HG03565 (cell line): Measurements from ENCODE around the gene RAD23A.
"Not testable (repeated sequence)": the region's sequence is repeated elsewhere in the genome, so short reads cannot be mapped to it uniquely, and the experiment has no call there.

ENCODE experiments used
- ATAC-seq: cut with Tn5 transposase; IDR thresholded peaks from one replicate; pipeline ENCODE4 v1.9.1; 2021; ENCODE audit warnings: mild to moderate bottlenecking, moderate library complexity; ENCODE audit not compliant: unreplicated experiment

RAD23A gene

DNA sequence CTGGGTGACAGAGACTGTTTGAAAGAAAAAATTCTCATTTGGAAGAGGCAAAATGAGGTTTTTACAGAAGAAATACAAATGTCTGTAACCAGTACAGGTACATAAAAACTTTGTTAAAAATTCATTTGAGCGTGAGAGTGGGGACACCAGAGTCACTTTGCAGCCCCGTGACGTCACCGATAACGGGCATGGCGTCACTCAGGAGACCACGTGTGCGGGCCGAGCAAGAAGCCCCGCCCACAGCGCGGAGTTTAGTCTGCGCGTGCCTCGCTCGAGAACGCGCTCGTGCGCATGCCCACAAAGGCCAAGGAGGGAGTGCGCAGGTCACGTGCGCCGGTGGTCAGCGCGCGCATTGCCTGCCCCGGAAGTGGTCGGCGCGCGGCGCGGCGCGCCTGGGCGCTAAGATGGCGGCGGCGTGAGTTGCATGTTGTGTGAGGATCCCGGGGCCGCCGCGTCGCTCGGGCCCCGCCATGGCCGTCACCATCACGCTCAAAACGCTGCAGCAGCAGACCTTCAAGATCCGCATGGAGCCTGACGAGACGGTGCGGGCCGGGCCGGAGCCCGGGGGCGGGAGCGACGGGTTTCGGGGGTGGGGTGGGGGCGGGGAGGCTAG lies at the start of gene RAD23A:
Gene RAD23A (plus strand): TSS at position 384 of the 613 bp plus-strand sequence. CDS start 87 bp downstream, at position 471.
- ATAC-seq = peak; percentile 69

DNA sequence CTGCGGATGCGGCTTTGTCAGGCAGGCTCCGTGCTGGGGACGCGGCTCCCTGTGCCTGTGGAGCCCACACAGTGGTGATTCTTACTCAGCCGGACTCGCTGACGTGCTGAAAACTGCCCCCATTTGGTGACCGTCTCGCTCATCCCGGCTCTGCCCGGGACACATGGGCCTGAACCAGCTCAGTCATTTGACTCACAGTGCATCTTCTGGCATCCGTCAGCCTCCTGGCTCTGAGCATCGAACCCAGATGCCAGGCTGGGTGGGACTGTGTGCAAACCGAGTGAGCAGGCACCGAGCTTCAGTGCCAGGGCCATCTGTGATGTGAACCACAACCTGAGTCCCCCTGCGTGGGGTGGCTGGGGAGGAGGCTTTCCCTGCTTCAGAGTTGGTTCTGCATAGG lies 49.2 kb upstream of the RAD23A start:
- no peak for ATAC-seq

DNA sequence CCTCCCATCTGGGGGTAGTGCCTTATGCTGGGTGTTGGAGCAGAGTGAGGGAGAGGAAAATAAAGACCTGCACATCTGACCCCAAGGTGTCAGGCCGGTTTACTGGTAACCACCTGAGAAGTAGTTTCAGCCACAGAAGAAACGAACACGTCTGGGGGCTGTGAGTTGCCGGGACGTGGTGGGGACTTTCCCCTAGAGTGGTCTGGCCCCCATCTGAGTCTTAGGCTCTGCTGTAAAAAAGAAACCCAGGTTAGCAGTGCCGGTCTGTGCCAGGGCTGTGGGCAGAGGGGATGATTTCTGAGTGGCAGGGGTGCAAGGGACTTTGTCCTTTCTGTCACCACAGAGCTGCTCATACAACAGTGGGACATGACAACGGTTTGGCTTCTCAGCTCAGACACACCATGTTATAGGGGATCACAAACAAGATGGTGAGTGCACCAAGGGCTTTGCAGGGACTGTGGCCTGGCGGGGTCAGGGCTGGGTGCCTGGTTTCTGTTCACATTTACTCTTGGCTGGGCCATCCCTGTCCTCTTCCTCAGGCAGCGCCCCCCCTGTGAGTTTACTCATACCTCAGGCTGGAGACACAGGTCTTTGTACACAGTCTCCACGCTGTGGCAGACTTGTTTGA lies 45.7 kb upstream of the RAD23A start:
- no peak for ATAC-seq

DNA sequence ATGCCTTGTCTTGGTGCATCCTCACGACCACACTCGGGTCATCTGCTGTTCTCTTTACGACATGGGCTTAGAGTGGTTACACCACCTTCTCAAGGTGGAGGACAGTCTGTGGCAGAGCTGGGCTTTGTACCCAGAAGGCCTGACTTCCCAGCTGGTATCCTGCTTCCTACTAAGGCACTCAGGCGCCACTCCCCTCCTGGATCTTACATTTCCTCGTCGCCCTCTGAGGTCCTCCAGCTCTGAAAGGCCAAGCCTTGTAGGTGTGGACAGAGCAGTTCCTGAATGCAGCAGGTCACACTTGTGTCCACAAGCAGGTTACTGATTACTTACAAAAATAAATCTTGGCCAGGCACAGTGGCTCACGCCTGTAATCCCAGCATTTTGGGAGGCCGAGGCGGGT lies 38.5 kb upstream of the RAD23A start:
- no peak for ATAC-seq

DNA sequence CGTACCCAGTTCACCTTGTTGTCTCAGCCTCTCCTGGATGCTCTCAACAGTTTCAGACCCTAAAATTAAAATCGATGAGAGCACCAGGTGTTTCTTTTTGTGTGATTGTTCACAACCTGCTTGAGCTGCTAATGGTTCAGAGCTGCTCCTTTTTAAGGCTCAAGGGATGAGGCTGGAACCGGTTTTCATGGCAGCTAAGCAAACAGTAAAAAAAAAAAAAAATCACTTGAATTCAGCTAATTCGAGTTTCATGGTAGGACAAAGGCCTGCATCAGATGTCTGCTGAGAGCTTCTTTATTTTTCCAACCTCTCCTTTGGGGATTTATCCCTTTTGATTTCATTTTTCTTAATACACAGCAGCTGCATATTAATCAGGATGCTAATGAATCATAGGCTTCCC lies 33.1 kb upstream of the RAD23A start:
- ATAC-seq = no peak

DNA sequence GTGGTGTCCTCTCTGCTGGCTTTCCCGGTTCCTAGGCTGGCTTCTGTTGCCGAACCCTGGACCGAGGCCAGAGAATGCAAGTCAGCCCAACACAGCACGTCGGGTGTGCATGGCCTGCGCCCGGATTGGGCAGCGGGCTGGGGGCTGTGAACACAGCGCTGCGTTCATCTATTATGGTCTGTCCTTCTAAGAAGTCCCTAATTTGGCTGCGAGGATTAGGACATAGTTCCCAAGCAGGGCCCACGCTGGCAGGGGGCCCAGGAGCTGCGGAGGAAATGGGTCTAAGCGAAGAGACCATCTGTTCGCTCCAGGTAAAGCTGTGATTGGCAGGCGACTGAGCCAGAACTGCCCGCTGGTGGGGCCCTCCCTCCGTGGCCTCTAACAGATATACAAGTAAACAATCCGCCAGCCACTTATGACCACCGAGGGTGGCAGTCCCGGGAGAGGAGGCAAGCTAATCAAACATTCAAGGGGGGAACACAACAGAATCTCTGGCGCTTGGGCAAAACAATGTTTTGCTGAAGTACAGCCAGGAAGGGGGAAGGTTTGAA lies 32.6 kb upstream of the RAD23A start:
- ATAC-seq = no peak

DNA sequence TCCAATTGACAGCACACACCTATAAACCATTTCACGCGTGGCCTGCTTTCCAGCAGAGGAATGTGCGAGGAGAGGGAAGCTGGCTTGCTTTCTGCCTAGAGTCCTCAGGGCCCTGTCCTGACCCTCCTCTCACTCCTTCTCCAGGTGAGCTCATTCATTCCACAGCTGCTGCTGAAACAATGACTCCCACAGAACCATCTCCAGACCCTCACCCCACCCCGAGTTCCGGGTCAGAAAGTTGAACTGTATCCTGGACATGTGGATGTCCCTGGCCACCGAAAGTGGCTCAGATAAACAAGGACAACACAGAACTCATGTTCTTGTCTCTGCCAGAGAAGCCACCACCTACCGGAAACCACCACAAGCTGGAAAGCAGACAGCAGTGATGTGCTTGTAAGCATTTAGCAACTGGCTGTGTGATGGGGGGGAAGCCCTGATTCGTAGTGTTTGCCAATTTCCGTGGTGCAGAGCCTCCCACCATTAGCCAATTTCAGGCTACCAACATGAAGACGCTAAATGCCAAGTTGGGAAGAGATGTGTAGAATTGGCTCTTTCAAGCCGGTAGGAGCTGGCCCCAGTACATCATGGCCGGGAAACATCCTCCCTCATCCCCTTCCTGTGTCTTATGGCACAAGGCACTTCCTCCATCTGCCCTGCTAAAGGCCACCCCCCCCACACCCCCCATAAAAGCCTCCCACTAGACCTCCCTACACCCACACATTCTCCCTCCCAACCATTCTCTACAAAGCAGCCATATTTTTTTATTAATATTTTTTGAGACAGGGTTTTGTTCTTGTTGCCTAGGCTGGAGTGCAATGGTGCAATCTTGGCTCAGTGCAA lies 31.6 kb upstream of the RAD23A start:
- ATAC-seq = no peak

DNA sequence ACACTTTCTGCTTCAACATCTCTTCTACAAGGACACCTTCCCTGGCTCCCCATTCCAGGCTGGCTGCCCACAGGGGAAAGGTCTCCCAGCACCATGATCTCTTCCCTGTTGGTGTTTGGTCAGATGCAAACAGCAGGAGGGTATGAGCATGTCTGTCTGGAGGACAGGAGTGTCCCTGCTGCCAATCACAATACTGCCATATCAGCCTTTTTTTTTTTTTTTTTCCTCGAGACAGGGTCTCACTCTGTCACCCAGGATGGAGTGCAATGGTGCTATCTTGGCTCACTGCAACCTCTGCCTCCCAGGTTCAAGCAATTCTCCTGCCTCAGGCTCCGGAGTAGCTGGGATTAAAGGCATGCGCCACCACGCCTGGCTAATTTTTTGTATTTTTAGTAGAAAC lies 29.8 kb upstream of the RAD23A start:
- ATAC-seq = not testable (repeated sequence)

DNA sequence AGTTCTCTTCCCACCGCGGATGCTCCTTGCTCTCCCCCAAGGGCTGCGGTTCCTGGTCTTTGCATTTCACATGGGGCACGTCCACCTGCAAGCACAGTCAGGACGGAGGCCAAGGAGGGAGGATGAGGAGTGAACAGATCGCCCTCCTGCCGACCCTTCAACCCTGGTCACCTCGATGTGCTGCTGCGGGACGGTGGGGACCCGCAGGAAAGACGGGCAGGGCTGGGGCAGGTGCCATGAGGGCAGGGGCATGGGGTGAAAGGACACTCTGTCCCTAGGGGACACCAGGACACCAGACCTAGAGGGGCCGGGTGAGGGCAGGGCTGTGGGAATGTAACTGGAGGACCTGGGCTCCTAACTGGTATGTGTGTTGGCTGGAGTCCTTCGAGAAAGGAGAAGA lies 27.4 kb upstream of the RAD23A start:
- ATAC-seq = no peak

DNA sequence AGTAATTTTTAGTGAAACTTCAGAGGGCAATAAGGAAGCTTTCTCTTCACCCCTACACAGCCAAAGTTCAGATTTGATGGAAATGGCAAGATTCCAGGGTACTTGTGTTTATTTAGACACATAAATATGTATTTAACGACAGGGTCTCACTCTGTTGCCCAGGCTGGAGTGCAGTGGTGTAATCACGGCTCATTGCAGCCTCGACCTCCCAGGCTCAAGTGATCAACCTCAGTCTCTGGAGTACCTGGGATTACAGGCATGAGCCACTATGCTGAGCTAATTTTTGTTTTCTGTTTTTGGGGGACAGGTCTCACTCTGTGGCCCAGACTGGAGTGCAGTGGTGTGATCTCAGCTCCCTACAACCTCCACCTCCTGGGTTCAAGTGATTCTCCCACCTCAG lies 24.6 kb upstream of the RAD23A start:
- ATAC-seq = no peak

DNA sequence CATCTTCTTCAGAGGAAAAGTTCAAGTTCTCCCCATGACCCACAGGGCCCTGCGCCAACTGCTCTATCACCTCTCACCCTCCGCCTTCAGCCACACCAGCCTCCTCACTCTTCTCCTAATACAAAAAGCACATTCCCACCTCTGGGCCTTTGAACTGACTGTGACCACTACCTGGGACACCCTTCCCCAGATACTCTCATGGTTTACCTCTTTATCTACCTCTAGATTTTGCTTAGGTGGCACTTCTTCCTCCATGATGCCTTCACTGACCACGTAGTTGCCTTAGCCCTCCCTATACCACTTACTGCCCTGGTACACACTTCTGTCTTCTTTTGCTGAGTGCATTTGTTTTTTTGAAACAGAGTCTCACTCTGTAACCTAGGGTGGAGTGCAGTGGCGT lies 22.7 kb upstream of the RAD23A start:
- no peak for ATAC-seq

DNA sequence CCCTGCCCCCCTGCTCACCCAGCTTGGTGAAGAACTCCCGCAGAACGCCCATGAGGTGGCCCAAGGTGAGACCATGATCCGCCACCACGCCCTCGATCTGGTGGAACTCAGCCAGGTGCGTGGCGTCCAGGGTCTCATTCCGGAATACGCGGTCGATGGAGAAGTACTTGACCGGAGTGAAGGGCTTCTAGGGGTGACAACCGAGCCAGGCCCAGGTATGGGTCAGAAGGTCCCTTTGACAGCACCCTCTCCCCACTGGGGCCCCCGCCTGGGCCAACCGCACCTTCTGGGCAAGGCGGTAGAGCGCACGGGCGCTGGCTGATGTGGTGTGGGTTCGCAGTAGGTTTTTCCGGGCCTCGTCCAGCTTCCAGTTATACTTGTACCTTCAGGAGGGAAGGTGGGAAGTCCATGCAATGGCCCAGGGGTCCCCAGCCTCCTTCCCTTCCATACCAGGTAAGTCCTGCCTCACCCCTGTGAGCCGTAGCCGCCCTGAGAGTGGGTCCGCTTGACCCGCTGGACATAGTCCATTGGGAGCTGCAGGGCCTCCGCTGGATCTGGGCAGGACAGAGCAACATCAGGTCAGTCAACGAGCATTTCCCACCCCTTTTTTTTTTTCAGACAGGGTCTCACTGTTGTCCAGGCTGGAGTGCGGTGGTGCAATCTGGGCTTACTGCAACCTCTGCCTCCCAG lies 20.9 kb upstream of the RAD23A start:
- no peak for ATAC-seq

DNA sequence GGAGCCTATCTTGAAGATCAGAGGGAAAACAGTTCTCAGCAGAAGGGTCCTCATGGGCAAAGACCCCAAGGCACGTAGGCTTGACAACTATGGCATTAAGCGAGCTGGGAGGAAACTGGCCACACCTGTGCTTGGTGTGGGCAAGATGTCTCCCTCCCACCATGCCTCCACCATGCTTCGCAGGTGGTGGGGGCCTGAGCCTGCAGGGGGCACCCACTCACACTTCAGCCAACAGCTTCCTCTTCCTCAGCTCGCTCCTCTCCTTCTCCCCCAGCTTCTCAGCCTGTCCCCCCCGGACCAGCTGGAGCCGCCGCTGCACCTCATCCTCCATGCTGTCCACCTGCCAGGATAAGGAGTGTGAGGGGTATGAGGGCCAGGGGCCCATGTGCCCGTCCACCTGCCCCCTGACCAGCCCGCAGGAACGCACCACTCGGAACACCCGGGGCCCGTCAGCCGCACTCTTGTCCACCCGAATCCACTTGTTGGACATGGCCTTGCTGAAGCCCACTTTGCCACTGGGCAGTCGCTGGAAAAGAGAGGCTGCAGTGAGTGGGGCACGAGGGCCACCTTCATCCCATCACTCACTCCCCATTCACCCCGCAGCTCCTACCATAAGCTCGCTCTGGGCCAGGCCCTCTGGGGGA lies 15.5 kb upstream of the RAD23A start:
- no peak for ATAC-seq

DNA sequence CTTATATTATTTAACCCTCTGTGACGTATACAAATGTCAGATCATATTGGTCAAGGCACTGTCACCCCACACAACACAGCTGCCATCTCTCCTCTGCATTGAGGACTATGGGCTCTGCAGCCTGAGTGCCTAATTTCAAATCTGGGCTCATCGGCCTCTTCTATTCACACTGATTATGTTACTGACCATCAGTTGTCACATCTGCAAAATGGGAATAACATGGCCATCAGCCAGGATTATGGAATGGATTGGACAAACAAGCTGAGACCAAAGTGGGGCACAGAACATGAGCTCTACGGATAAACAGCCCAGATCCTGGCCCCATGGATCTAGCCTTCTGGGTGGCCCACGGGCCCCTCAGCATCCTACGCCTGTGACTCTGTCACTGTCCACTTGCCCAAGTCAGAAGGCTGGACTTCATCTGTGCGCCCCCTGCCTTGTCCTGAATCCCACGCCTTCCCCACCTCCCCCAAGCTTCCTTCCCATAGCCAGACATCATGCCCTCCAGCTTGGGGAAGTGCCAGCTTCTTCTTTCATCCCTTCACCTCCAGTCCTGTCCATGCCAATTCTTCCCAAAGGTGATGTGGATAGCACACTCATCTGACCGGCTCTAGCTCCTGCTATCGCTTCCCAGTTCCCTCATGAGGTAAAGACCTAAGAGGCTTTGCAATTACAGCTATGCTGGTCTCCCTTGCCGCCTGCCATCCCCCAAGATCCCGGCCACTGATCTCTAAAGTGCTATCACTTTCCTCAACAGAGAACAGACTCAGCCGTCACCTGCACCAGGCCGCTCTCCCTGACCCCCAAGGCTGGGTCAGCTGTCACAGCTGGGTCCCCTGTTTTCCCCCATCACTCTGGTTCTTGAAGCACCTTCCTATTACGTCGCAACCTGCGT lies 13.0 kb upstream of the RAD23A start:
- no peak for ATAC-seq

DNA sequence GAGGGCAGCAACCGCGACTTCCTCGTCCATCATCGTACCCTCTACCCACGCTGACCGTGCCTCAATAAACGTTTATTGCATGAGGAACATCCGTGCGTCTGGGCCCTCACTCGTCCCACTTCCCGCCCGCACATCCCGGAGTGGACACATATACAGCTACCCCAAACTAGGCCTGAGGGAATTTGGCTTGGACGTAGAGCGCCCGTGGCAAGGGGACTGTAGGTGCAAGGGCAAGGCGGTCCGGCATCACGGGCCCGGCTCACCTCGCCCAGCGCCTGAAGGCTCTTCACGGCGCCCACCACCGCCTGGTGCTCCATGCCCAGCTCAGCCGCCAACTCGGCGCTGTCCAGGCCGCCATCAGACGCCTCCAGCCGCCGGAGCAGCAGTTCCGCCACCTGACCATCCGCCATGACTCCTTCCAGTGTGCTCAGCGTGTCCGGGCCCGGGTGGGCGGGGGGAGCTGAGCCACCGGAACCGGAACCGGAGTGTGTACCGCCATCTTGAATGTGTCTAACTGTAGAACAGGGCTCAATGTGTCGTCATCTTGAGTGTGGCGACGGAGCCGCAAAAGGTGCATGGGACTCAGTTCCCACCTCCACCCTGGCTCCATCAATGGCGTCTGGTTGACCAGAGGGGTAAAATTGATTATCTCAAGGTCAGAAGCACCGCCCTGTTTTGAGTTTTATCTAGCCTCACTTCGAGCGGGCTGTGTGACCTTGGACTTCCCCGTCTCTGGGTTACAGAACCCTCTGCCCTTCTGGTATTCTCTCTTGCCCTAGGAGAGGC lies 12.2 kb upstream of the RAD23A start, which contains the start of gene FARSA:
Gene FARSA (minus strand): TSS at position 425 of the 786 bp plus-strand sequence. CDS start 15 bp downstream, at position 410.
- peak; percentile 30 for ATAC-seq

DNA sequence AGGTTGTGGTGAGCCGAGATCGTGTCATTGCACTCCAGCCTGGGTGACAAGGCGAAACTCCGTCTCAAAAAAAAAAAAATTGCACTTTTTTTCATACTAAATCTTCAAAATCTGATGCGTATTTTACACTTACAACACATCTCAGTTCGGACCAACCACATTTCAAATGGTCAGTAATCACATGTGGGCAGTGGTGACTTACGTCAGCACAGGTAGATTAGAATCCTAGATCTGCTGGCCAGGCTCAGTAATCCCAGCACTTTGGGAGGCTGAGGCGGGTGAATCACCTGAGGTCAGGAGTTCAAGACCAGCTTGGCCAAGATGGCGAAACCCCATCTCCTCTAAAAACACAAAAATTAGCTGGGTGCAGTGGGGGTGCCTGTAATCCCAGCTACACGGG lies 10.6 kb upstream of the RAD23A start:
- ATAC-seq = no peak

DNA sequence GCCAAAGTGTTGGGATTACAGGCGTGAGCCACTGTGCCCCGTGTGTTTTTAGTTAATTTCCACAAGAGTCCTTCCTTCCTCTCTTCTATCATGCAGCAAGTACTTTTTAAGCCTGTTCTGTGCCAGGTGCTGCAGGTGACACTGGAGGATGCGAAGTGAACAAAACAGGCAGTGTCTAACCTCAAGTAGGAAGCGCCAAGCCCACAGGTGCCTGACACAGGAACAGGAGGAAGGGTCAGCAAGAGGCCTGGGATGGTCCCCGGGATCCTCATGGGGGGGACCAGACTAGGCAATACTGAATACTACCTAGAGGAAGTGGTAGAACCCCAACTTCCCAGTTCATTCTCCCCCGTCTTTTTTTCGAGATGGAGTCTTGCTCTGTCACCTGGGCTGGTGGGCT lies 9.1 kb upstream of the RAD23A start:
- ATAC-seq = no peak

DNA sequence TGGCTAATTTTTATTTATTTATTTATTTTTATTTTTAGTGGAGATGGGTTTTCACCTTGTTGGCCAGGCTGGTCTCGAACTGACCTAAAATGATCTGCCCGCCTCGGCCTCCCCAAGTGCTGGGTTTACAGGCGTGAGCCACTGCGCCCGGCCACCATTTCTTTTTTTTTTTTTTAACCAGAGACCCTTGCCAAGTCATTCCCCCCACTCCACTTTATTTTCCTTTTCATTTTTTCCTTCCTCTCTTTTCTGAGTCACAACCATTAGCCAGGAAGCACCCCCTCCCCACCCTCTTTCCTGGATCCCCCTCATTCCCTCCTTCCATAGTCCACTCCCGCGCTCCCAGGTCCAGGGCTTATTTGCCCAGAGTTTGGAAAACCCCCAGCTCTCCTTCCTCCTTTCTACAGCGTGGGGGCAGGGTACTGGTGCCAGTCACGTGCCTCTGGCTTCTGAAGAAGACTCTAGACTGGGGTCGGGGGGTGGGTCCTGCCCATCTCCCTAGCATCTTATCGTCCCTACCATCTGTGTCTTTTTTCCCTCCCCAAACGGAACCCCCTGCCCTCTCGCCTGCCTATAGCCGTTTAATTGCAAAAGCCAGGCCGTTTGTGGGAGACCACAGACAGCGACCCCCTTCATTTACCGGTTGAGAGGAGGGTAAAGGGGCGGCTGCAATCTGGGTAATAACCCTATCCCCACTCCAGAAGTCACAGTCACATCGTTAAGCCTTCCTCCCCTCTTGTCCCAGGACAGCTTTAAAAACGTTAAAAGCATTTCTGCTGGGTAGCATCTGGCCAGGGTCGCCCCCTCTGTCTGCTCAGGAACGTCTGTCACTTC lies 8.4 kb upstream of the RAD23A start:
- ATAC-seq = no peak
